H1 (cell line): ENCODE data around the gene ANXA4. TPM values are rescaled to one million over a fixed set of nuclear protein-coding genes. Genes with fewer than 3 reads are reported as not detected.

Experiments used
- CTCF ChIA-PET: fragments of 300-600 bp; sonication (Branson Sonifier 250); formaldehyde crosslinking; loops from one replicate; lab custom pipeline; 2021; ENCODE audit not compliant: partially characterized antibody; lab: Charles Lee
- POLR2A ChIA-PET: fragments of 300-600 bp; sonication (Branson Sonifier 250); formaldehyde crosslinking; loops from one replicate; lab custom pipeline; 2021; ENCODE audit warnings: inconsistent platforms; ENCODE audit not compliant: partially characterized antibody; lab: Charles Lee
- DNase-seq, 2 experiments: peaks; one replicate each; pipeline versions ENCODE4 v3.0.0 to v3.0.0-alpha.2; 2010 to 2022; ENCODE audit warnings: low spot score in 2 of 2, low read depth in 1 of 2, mixed read lengths in 1 of 2
- FAIRE-seq: peaks from 2 replicates; lab custom pipeline; 2011; peaks lifted over from hg19 to GRCh38; lab: Jason Lieb, UNC
- H2AFZ ChIP-seq: 2 replicates; pipeline ENCODE4 v1.8.1; 2012; ENCODE audit warnings: low read length, inconsistent platforms
- H2AK5ac ChIP-seq: 2 replicates; pipeline ENCODE4 v1.6.1; 2013; ENCODE audit warnings: low read depth, low read length
- H2BK120ac ChIP-seq: replicated peaks from 2 replicates; pipeline ENCODE3; 2013; ENCODE audit warnings: low read depth, low read length, inconsistent platforms
- H2BK12ac ChIP-seq: 2 replicates; pipeline ENCODE4 v1.6.1; 2013; ENCODE audit warnings: low read depth, low read length
- H2BK15ac ChIP-seq: 2 replicates; pipeline ENCODE4 v1.6.1; 2013; ENCODE audit warnings: low read length
- H2BK20ac ChIP-seq: 2 replicates; pipeline ENCODE4 v1.6.1; 2013; ENCODE audit warnings: low read length
- H2BK5ac ChIP-seq: 2 replicates; pipeline ENCODE4 v1.6.1; 2013; ENCODE audit warnings: low read depth, low read length
- H3K14ac ChIP-seq: 2 replicates; pipeline ENCODE4 v1.6.1; 2013; ENCODE audit warnings: inconsistent platforms; ENCODE audit not compliant: insufficient read length
- H3K18ac ChIP-seq: 2 replicates; pipeline ENCODE4 v1.6.1; 2013; ENCODE audit warnings: low read length; ENCODE audit errors: extremely low read depth
- H3K23ac ChIP-seq: 2 replicates; pipeline ENCODE4 v1.6.1; 2013; ENCODE audit warnings: inconsistent platforms; ENCODE audit not compliant: insufficient read length
- H3K23me2 ChIP-seq: 2 replicates; pipeline ENCODE4 v1.6.1; 2013; ENCODE audit warnings: low read depth, low read length
- H3K27ac ChIP-seq: 2 replicates; pipeline ENCODE4 v1.6.1; 2011; ENCODE audit warnings: low read depth, low read length, inconsistent platforms
- H3K27me3 ChIP-seq, 4 experiments: replicated peaks in 1 of 4; 1 replicate in 1 of 4; 2 replicates in 3 of 4; pipeline versions ENCODE4 v1.6.1 to v1.8.1; 2011 to 2013; ENCODE audit warnings: low read length in 3 of 4, mild to moderate bottlenecking in 3 of 4, inconsistent platforms in 2 of 4, mixed read lengths in 2 of 4, moderate library complexity in 1 of 4; ENCODE audit not compliant: control insufficient read depth in 3 of 4, insufficient read depth in 3 of 4; ENCODE audit errors: extremely low read depth in 1 of 4
- H3K36me3 ChIP-seq, 4 experiments: 2 replicates each; pipeline versions ENCODE4 v1.6.1 to v1.8.1; 2011 to 2013; ENCODE audit warnings: mild to moderate bottlenecking in 4 of 4, low read length in 3 of 4, moderate library complexity in 2 of 4, control low read depth in 1 of 4, inconsistent platforms in 1 of 4; ENCODE audit not compliant: insufficient read depth in 4 of 4, control insufficient read depth in 2 of 4
- H3K4ac ChIP-seq: replicated peaks from 2 replicates; pipeline ENCODE3; 2013; ENCODE audit warnings: low read length, low read depth, mixed read lengths, inconsistent platforms; ENCODE audit not compliant: insufficient read length
- H3K4me1 ChIP-seq, 4 experiments: replicated peaks in 1 of 4; 1 replicate in 1 of 4; 2 replicates in 3 of 4; pipeline versions ENCODE4 v1.6.1 to v1.8.1; 2011 to 2013; ENCODE audit warnings: low read length in 3 of 4, inconsistent platforms in 2 of 4, mixed read lengths in 1 of 4; ENCODE audit not compliant: insufficient read depth in 4 of 4, control insufficient read depth in 3 of 4
- H3K4me2 ChIP-seq, 2 experiments: 2 replicates each; pipeline versions ENCODE4 v1.6.1 to v1.8.1; 2011 to 2013; ENCODE audit warnings: low read depth in 2 of 2, low read length in 2 of 2, control low read depth in 1 of 2, inconsistent platforms in 1 of 2, mild to moderate bottlenecking in 1 of 2; ENCODE audit not compliant: insufficient read depth in 1 of 2
- H3K4me3 ChIP-seq, 4 experiments: fragments of 200-600, 300-600 bp in 1 of 4; sonication (generic), shearing (Covaris generic), sonication (Bioruptor Twin) in 1 of 4; 2 replicates each; pipeline versions ENCODE4 v1.5.1 to v1.8.1; 2011 to 2016; ENCODE audit warnings: low read length in 4 of 4, low read depth in 3 of 4, control low read depth in 2 of 4, inconsistent platforms in 2 of 4, mild to moderate bottlenecking in 2 of 4, mixed read lengths in 1 of 4, moderate library complexity in 1 of 4; ENCODE audit not compliant: insufficient read depth in 2 of 4; ENCODE audit errors: extremely low read depth in 1 of 4
- H3K56ac ChIP-seq: replicated peaks from 2 replicates; pipeline ENCODE3; 2013; ENCODE audit warnings: low read depth, mild to moderate bottlenecking, mixed read lengths, low read length, inconsistent platforms; ENCODE audit not compliant: insufficient read length
- H3K79me1 ChIP-seq: 2 replicates; pipeline ENCODE4 v1.6.1; 2013; ENCODE audit warnings: low read depth, low read length, control low read depth
- H3K79me2 ChIP-seq, 2 experiments: 2 replicates each; pipeline versions ENCODE4 v1.6.1 to v1.8.1; 2012 to 2013; ENCODE audit warnings: low read length in 2 of 2, mild to moderate bottlenecking in 2 of 2, inconsistent platforms in 1 of 2; ENCODE audit not compliant: insufficient read depth in 2 of 2, control insufficient read depth in 1 of 2
- H3K9ac ChIP-seq, 4 experiments: replicated peaks in 1 of 4; 1 replicate in 1 of 4; 2 replicates in 3 of 4; pipeline versions ENCODE4 v1.6.1 to v1.8.1; 2011 to 2013; ENCODE audit warnings: low read depth in 3 of 4, low read length in 3 of 4, control low read depth in 2 of 4, mild to moderate bottlenecking in 2 of 4, moderate library complexity in 2 of 4, inconsistent platforms in 1 of 4; ENCODE audit errors: extremely low read depth in 1 of 4
- H3K9me3 ChIP-seq, 2 experiments: 2 replicates each; pipeline versions ENCODE4 v1.6.1 to v1.8.1; 2012 to 2013; ENCODE audit warnings: mild to moderate bottlenecking in 2 of 2, moderate library complexity in 2 of 2, control low read depth in 1 of 2, inconsistent platforms in 1 of 2, low read depth in 1 of 2, low read length in 1 of 2, mixed read lengths in 1 of 2; ENCODE audit not compliant: insufficient read depth in 2 of 2
- H4K20me1 ChIP-seq, 2 experiments: replicated peaks in 1 of 2; 2 replicates each; pipeline versions ENCODE3 to v1.8.1; 2011 to 2013; ENCODE audit warnings: inconsistent platforms in 2 of 2, low read length in 2 of 2, mild to moderate bottlenecking in 1 of 2; ENCODE audit not compliant: insufficient read depth in 2 of 2, control insufficient read depth in 1 of 2
- H4K5ac ChIP-seq: 2 replicates; pipeline ENCODE4 v1.6.1; 2013; ENCODE audit warnings: low read length, low read depth, mixed read lengths, inconsistent platforms; ENCODE audit not compliant: insufficient read length
- H4K8ac ChIP-seq: 2 replicates; pipeline ENCODE4 v1.8.0; 2013; ENCODE audit warnings: mild to moderate bottlenecking, moderate library complexity, low read length, inconsistent platforms; ENCODE audit not compliant: insufficient read depth; ENCODE audit errors: extremely low read depth
- H4K91ac ChIP-seq: replicated peaks from 2 replicates; pipeline ENCODE3; 2013; ENCODE audit warnings: low read length, mixed read lengths, inconsistent platforms; ENCODE audit not compliant: insufficient read length
- GTF2F1 ChIP-seq: IDR thresholded peaks from 2 replicates; pipeline ENCODE4 v1.6.1; 2012; ENCODE audit warnings: low read depth, low read length, improper control_type of control experiment, borderline replicate concordance
- POLR2A ChIP-seq, 2 experiments: IDR thresholded peaks; 1 replicate in 1 of 2; 2 replicates in 1 of 2; pipeline ENCODE4 v1.6.1; 2011; ENCODE audit warnings: low read depth in 2 of 2, low read length in 2 of 2, mild to moderate bottlenecking in 2 of 2; ENCODE audit errors: control extremely low read depth in 1 of 2
- SP2 ChIP-seq: IDR thresholded peaks from 2 replicates; pipeline ENCODE4 v1.6.1; 2012; ENCODE audit warnings: mild to moderate bottlenecking, low read length, inconsistent platforms
- WGBS, 2 experiments: shearing (Covaris generic) in 1 of 2; methylation state at CpG; one replicate each; pipeline versions ENCODE4 v1.1.6 to v1.1.7; 2013 to 2015; ENCODE audit warnings: low lambda C conversion rate in 2 of 2, mixed read lengths in 2 of 2, inconsistent platforms in 1 of 2, low coverage in 1 of 2, missing lambda C conversion rate in 1 of 2; ENCODE audit not compliant: insufficient replicate concordance in 2 of 2, insufficient coverage in 1 of 2, insufficient read length in 1 of 2; ENCODE audit errors: extremely low coverage in 1 of 2, missing lambda C conversion rate in 1 of 2; 5-methylcytosine and 5-hydroxymethylcytosine counted together
- polyA plus RNA-seq, 7 experiments: library from polyadenylated mRNA; depleted of rRNA in 3 of 7; stranded (reverse) in 5 of 7; unstranded in 2 of 7; fragments of >200 nt in 5 of 7; fragments of 200-250 nt in 2 of 7; gene quantifications; 1 replicate in 5 of 7; 2 replicates in 1 of 7; 4 replicates in 1 of 7; pipeline versions ENCODE4 v1.2.1 to v1.2.3, GENCODE V29; 2011 to 2013; ENCODE audit warnings: missing spikeins in 2 of 7, mixed read lengths in 2 of 7
- total RNA-seq: library from RNA; stranded (reverse); fragmentation: NEBNext Ultra II Directional; extraction: Animal tissue kit (Norgen Biotek cat#: 25700); gene quantifications from 2 replicates; pipeline ENCODE4 v1.2.1, GENCODE V29; 2021
- TF ChIP-seq, protein P1 (sequence below): IDR thresholded peaks from 2 replicates; pipeline ENCODE4 v1.6.1; 2012; ENCODE audit warnings: inconsistent platforms

Gene ANXA4
- total and polyA plus RNA-seq, 2 of the 8 experiments (the other 6 are each of a cell fraction or from before 2014, with no cell fraction given) = 9.4 to 17.6 TPM

DNA sequence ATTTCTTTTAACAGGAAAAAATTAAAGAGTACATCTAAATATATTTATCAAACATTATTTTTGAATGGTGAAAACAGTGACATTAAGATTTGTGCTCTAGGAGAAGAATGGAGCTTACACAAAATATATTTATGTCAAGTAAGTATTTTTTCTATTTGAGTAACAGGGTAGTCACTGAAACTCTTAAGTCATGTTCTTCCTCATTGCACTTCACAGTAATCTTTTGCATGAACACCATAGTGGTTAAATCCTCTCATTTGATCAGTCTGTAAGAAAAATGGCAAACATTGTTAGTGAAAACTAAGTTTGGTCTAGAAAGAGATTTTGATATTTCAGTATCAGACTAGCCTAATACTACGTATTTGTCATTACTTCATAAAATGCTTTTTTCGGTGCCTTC, 95.6 kb downstream of the ANXA4 start:
- ChIA-PET CTCF (interaction anchor here (1.4 kb wide), 1 partner anchor 112 kb away, joined by 3 read pairs; no protein-coding TSS in a partner anchor), POLR2A (no interaction called here)
- H3K23ac ChIP-seq = no peak overlapping the region
- FAIRE-seq (no peak), DNase-seq (no peak)
- peaks cover 0 to 47% of the 10 kb centered on the region in 2 experiments; a peak in 3 of 4 replicates for H3K79me2 ChIP-seq
- H3K79me1 ChIP-seq = peaks cover 2% of the 10 kb centered on the region; the same call in 1 of the 2 replicates
- H3K4me3 ChIP-seq = no peak overlapping the region
- no peak overlapping the region for H4K8ac ChIP-seq
- H2AK5ac ChIP-seq = no peak overlapping the region
- WGBS, 2 experiments = 88% methylated on average over 2 of the region's 2 CpGs; no CpG with 5 or more reads in 1 of the 2 experiments
- no peaks in the 10 kb centered on the region for H3K23me2 ChIP-seq
- H2BK120ac ChIP-seq = no peak overlapping the region
- no peak overlapping the region for H4K91ac ChIP-seq
- H3K56ac ChIP-seq = no peak overlapping the region
- H2BK15ac ChIP-seq = no peak overlapping the region
- no peak overlapping the region for H2AFZ ChIP-seq
- no peak overlapping the region for H3K9ac ChIP-seq
- H2BK20ac ChIP-seq = no peak overlapping the region
- H3K4ac ChIP-seq = no peak overlapping the region
- H3K18ac ChIP-seq = no peak overlapping the region
- H3K14ac ChIP-seq = no peak overlapping the region
- H2BK12ac ChIP-seq = no peak overlapping the region
- H4K20me1 ChIP-seq = peaks cover 2% of the 10 kb centered on the region in 2 experiments
- H3K36me3 ChIP-seq = peaks cover 0 to 36% (median 12%) of the 10 kb centered on the region in 4 experiments; a peak in 6 of 8 replicates
- no peak overlapping the region for H3K4me2 ChIP-seq
- no peaks in the 10 kb centered on the region for H3K27me3 ChIP-seq
- H3K27ac ChIP-seq = no peak overlapping the region
- H3K9me3 ChIP-seq = no peaks in the 10 kb centered on the region
- H2BK5ac ChIP-seq = no peak overlapping the region
- no peaks in the 10 kb centered on the region for H3K4me1 ChIP-seq
- no peak overlapping the region for H4K5ac ChIP-seq
- no peak for TF ChIP-seq GTF2F1
- no peak for TF ChIP-seq POLR2A (IDR thresholded peaks at IDR 0.05; ENCODE audit: control extremely low read depth in 1 of 2, low read depth in 2 of 2, low read length in 2 of 2)
- no peak for TF ChIP-seq SP2
- TF ChIP-seq, protein P1, sequence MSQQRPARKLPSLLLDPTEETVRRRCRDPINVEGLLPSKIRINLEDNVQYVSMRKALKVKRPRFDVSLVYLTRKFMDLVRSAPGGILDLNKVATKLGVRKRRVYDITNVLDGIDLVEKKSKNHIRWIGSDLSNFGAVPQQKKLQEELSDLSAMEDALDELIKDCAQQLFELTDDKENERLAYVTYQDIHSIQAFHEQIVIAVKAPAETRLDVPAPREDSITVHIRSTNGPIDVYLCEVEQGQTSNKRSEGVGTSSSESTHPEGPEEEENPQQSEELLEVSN = no peak
